A204.1 (cell line): ENCODE results near the gene POMT1.

Experiments used
- FAIRE-seq: peaks from 2 replicates; lab custom pipeline; 2012; peaks lifted over from hg19 to GRCh38; lab: Jason Lieb, UNC

Gene POMT1

DNA sequence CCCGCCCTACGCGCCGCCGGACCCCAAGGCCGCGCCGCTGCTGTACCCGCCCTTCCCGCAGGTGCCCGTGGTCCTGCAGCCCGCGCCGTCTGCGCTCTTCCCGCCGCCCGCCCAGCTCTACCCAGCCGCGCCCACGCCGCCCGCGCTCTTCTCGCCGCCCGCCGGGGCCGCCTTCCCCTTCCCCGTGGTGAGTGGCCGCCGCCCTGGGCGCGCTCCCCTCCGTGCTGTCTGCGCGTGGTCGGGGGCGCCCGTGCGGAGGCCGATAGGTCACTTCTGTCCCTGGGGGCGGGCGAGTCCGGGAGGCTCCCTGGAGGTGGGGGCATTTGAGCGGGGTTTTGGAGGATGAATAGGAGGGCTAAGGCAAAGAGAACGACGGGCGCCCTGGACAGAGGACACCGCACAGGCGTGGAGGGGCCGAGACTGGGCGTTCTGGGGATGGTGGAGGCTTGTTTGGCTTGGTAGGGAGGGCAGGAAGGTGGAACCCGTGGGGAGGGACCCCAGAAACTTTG lies 52.2 kb downstream of the POMT1 start:
- no peak for FAIRE-seq

DNA sequence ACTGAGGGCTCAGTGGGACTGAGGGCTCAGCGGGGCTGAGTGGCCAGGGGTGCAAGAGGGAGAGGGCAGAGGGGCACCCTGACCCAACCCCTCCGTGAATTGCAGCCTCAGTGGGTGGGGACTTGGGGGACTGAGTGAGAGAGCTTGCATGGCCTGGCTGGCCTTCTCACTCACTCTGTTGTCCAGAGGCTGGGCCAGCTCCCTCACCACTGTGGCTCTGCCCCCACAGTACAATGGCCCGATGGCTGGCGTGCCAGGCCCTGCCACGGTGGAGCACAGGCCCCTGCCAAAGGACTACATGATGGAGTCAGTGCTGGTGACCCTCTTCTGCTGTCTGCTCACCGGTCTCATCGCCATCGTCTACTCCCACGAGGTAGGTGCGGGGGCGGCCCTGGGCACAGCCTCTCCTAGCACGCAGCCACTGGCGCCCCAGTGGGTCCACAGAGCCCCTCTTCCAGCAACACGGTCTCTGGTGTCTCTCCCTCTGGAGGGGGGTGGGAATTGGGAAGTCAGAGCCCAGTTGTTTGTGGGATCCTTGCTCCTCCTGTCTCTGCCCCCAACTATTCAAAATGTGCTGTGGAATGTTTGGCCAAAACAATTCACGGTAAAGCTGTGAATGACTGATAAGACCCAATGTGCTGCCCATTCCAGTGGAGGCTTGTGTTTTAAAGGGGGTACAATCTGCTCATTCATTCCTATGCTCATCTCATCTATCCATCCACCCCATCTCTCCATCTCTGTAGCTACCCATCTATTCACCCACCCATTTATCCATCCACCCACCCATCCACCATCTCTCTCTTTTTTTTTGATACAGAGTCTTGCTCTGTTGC lies 53.3 kb downstream of the POMT1 start:
- FAIRE-seq: no peak

DNA sequence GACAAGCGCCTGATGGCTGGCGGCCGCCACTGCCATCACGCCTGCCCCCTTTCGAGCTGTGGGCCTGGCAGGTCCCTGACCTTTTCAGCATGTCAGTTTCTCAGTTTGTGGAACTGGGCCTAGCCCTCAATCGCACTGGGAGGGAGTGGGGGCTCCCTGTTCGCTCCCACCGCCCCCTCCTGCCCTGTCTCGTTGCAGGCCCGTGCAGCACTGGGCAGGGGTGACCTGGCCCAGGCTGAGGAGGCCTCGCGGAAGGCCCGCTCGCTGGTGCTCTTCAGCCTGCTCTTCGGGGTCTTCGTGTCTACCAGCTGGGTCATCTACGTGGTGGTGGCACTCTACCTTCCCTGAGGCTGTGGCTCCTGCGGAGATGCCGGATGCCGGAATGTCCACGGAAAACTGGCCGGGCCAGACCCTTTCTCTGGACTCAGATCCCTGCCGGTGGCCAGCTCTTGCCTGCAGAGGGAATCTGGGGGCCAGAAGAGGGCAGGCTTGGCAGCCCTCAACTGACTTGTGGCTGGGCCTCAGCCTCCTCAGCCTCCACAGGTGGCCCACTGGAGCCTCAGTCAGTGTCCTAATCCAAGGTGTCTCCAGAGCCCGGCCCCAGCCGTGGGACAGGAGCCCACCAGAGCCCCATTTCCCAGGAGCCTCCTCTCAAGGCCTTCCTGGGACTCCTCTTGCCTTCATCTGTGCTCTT lies 55.3 kb downstream of the POMT1 start:
- no peak for FAIRE-seq

DNA sequence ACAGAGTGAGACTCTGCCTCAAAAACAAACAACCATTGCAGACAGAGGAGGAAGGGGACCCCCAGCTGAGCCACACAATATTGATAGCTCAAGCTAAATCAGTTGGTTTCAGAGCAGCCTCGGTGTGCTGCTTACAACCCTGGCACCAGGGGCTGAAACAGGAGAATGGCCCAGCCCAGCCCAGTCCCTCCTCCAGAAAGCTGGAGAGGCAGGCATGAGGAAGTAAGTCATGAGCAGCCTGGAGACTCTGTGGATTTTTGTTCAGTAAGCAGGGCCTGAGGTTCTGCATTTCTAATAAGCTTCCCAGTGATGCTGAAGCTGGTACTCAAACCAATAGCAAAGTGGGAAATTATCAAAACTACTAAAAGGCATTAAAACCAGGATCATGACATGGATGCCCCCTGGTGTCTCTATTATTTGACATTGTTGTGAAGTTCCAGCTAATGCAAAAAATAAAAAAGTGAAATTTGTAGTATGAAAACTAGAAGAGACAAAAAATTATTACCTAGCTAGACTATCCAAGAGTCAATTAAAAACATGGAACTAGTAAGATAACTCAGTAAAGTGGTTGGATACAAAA lies 56.8 kb downstream of the POMT1 start:
- FAIRE-seq: no peak

DNA sequence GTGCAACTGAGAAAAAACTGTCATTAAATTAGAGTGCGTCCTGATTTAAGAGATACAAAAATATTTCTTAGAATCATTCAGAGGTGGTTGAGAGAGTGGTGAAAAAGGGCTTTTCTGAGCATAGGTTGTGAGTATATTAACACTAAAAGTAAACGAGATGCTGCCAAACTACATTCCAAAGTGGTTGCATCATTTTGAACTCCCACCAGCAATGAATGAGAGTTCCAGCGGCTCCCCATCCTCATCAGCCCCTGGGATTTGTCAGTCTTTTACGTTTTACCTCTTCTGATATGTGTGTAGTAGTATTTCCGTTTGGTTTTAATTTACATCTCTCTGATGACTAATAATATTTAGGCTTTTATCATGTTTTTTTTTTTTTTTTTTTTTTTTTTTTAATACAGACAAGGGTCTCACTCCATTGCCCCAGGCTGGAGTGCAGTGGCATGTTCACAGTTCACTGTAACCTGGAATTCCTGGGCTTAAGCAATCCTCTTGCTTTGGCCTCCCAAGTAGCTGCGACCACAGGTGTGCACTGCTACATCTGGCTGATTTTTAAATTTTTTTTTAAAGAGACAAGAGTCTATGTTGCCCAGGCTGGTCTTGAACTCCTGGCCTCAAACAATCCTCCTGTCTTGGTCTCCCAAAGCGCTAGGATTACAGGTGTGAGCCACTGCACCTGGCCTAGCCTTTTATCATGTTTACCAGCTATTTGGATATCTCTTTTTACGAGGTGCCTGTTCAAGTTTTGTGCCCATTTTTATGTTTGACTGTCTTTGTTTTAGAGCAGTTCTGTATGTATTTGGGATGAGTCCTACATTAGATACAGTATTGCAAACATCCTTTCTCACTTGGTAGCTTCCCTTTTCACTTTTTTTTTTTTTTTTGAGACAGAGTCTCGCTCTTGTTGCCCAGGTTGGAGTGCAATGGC lies 59.6 kb downstream of the POMT1 start:
- no peak for FAIRE-seq

DNA sequence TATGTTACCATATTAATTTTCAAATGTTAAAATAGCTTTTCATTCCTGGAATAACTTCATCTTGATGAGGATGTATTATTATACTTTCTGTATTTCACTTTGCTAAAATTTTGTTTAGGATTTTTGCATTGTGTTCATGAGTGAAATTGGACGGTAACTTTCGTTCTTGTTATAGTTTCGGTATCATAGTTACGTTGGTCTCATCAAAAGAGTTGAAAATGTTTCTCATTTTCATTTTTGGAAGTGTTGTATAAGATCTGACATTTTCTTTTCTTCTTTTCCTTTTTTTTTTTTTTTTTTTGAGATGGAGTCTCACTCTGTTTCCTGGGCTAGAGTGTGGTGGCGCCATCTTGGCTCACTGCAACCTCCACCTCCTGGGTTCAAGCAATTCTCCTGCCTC lies 62.7 kb downstream of the POMT1 start:
- FAIRE-seq: no peak

DNA sequence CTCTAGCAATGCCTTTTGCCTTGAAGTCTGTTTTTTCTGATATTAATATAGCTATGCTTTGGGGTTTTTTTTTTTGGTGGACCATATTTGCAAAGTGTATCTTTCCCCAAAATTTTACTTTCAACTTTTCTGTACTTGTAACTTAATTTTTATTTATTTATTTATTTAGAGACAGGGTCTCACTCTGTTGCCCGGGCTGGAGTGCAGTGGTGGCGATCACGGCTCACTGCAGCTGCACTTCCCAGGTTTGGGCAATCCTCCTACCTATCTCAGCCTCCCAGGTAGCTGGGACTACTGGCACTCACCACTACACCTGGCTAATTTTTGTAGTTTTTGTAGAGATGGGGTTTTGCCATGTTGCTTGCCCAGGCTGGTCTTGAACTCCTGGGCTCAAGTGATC lies 63.4 kb downstream of the POMT1 start:
- no peak for FAIRE-seq

DNA sequence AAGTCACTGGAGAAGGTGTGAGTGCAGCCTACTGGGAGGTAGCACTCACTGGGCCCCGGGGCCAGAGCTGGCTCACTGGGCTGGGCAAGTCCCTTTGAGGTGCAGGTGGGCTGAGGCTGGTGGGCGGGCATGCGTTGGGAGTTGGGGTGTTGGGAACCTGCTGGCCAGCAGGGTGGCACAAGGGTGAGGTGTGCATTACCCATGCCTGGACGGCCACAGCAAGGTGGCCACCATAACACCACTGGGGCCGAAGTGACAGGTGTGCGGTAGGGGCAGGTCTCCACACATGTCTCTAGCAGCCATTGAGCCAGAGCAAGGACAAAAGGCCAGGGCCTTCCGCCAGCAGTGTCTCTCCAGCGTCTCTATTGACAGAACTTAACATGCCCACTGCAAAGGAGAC lies 65.2 kb downstream of the POMT1 start:
- FAIRE-seq: no peak
